H9 (cell line): ENCODE results near the gene PPL. TPM values are rescaled to one million over a fixed set of nuclear protein-coding genes. Genes with fewer than 3 reads are reported as not detected.

Experiments
- DNase-seq: peaks from one replicate; pipeline ENCODE4 v3.0.0-alpha.2; 2017
- H2AFZ ChIP-seq: one replicate; pipeline ENCODE4 v1.6.1; 2013; ENCODE audit warnings: mild to moderate bottlenecking, low read length, control low read depth, moderate library complexity
- H2AK5ac ChIP-seq: 2 replicates; pipeline ENCODE4 v1.6.1; 2013; ENCODE audit warnings: low read length, control low read depth, mixed read lengths; ENCODE audit not compliant: insufficient read length
- H2BK120ac ChIP-seq: one replicate; pipeline ENCODE4 v1.6.1; 2013; ENCODE audit warnings: low read depth, mild to moderate bottlenecking, low read length, control low read depth, inconsistent platforms; ENCODE audit not compliant: poor library complexity, severe bottlenecking
- H2BK12ac ChIP-seq: 2 replicates; pipeline ENCODE4 v1.6.1; 2013; ENCODE audit warnings: low read length, control low read depth, mixed read lengths, low read depth; ENCODE audit not compliant: insufficient read length
- H2BK15ac ChIP-seq: 2 replicates; pipeline ENCODE4 v1.6.1; 2013; ENCODE audit warnings: low read depth, low read length, control low read depth
- H2BK20ac ChIP-seq: one replicate; pipeline ENCODE4 v1.6.1; 2013; ENCODE audit warnings: low read depth, mild to moderate bottlenecking, low read length, control low read depth, inconsistent platforms; ENCODE audit not compliant: poor library complexity, severe bottlenecking
- H2BK5ac ChIP-seq: 2 replicates; pipeline ENCODE4 v1.6.1; 2013; ENCODE audit warnings: low read length, control low read depth, mixed read lengths; ENCODE audit not compliant: insufficient read length
- H3K14ac ChIP-seq: 2 replicates; pipeline ENCODE4 v1.6.1; 2013; ENCODE audit warnings: low read length, control low read depth; ENCODE audit not compliant: insufficient read depth
- H3K18ac ChIP-seq: 2 replicates; pipeline ENCODE4 v1.6.1; 2013; ENCODE audit warnings: low read depth, mild to moderate bottlenecking, mixed read lengths, low read length, control low read depth; ENCODE audit not compliant: insufficient read length
- H3K23ac ChIP-seq: 2 replicates; pipeline ENCODE4 v1.6.1; 2013; ENCODE audit warnings: low read length, control low read depth, mixed read lengths, low read depth; ENCODE audit not compliant: insufficient read length
- H3K23me2 ChIP-seq: 2 replicates; pipeline ENCODE4 v1.6.1; 2013; ENCODE audit warnings: low read depth, mild to moderate bottlenecking, mixed read lengths, low read length, control low read depth; ENCODE audit not compliant: insufficient read length, poor library complexity, severe bottlenecking
- H3K27ac ChIP-seq: 2 replicates; pipeline ENCODE4 v1.5.1; 2013; ENCODE audit warnings: low read length, control low read depth, mixed read lengths, low read depth; ENCODE audit not compliant: insufficient read length
- H3K27me3 ChIP-seq: 2 replicates; pipeline ENCODE4 v1.6.1; 2013; ENCODE audit warnings: low read length, control low read depth, inconsistent platforms; ENCODE audit not compliant: insufficient read depth
- H3K4ac ChIP-seq: 2 replicates; pipeline ENCODE4 v1.6.1; 2013; ENCODE audit warnings: low read depth, mild to moderate bottlenecking, control low read depth, inconsistent platforms, low read length, moderate library complexity
- H3K4me1 ChIP-seq: 2 replicates; pipeline ENCODE4 v1.6.1; 2013; ENCODE audit warnings: low read length, control low read depth, inconsistent platforms; ENCODE audit not compliant: insufficient read depth
- H3K4me2 ChIP-seq: 2 replicates; pipeline ENCODE4 v1.6.1; 2013; ENCODE audit warnings: low read length, control low read depth, mixed read lengths; ENCODE audit not compliant: insufficient read length, insufficient read depth
- H3K56ac ChIP-seq: 2 replicates; pipeline ENCODE4 v1.6.1; 2013; ENCODE audit warnings: low read depth, mild to moderate bottlenecking, mixed read lengths, low read length, control low read depth; ENCODE audit not compliant: insufficient read length
- H3K79me1 ChIP-seq: 2 replicates; pipeline ENCODE4 v1.6.1; 2013; ENCODE audit warnings: low read depth, mild to moderate bottlenecking, moderate library complexity, low read length, control low read depth, inconsistent platforms; ENCODE audit not compliant: insufficient read depth, poor library complexity, severe bottlenecking
- H3K79me2 ChIP-seq: 2 replicates; pipeline ENCODE4 v1.6.1; 2013; ENCODE audit warnings: low read length, control low read depth, inconsistent platforms; ENCODE audit not compliant: insufficient read depth
- H3K9ac ChIP-seq: 2 replicates; pipeline ENCODE4 v1.6.1; 2013; ENCODE audit warnings: low read length, control low read depth, mixed read lengths; ENCODE audit not compliant: insufficient read length; ENCODE audit errors: extremely low read depth
- H3K9me3 ChIP-seq: one replicate; pipeline ENCODE4 v1.6.1; 2013; ENCODE audit warnings: low read depth, low read length, inconsistent platforms; ENCODE audit not compliant: control insufficient read depth
- H3T11ph ChIP-seq: one replicate; pipeline ENCODE4 v1.6.1; 2013; ENCODE audit warnings: mild to moderate bottlenecking, low read length, control low read depth, inconsistent platforms
- H4K20me1 ChIP-seq: one replicate; pipeline ENCODE4 v1.6.1; 2013; ENCODE audit not compliant: control insufficient read depth, insufficient read length, insufficient read depth
- H4K5ac ChIP-seq: 2 replicates; pipeline ENCODE4 v1.6.1; 2013; ENCODE audit warnings: low read depth, mild to moderate bottlenecking, mixed read lengths, low read length, control low read depth; ENCODE audit not compliant: insufficient read length
- H4K8ac ChIP-seq: replicated peaks from 2 replicates; pipeline ENCODE4 v1.6.1; 2013; ENCODE audit warnings: low read length, control low read depth, mixed read lengths, low read depth; ENCODE audit not compliant: insufficient read length
- H4K91ac ChIP-seq: 2 replicates; pipeline ENCODE4 v1.6.1; 2013; ENCODE audit warnings: low read depth, mild to moderate bottlenecking, moderate library complexity, mixed read lengths, low read length, control low read depth; ENCODE audit not compliant: insufficient read length
- H3K27ac Mint-ChIP-seq, 3 experiments: 2 replicates in 2 of 3; 3 replicates in 1 of 3; pipeline ENCODE4 v1.8.0; 2020 to 2021; ENCODE audit warnings: mixed read lengths in 3 of 3, mild to moderate bottlenecking in 1 of 3, moderate library complexity in 1 of 3
- H3K27me3 Mint-ChIP-seq: 2 replicates; pipeline ENCODE4 v1.8.0; 2021; ENCODE audit warnings: low read depth, mild to moderate bottlenecking, moderate library complexity, mixed read lengths
- H3K36me3 Mint-ChIP-seq, 3 experiments: 2 replicates in 2 of 3; 3 replicates in 1 of 3; pipeline ENCODE4 v1.8.0; 2020 to 2021; ENCODE audit warnings: low read depth in 3 of 3, mixed read lengths in 3 of 3; ENCODE audit not compliant: insufficient read depth in 1 of 3
- H3K4me1 Mint-ChIP-seq, 2 experiments: 2 replicates each; pipeline ENCODE4 v1.8.0; 2020; ENCODE audit warnings: mixed read lengths in 2 of 2
- H3K4me3 Mint-ChIP-seq, 2 experiments: 2 replicates in 1 of 2; 3 replicates in 1 of 2; pipeline ENCODE4 v1.8.0; 2020 to 2021; ENCODE audit warnings: mild to moderate bottlenecking in 2 of 2, mixed read lengths in 2 of 2, moderate library complexity in 1 of 2
- H3K9me3 Mint-ChIP-seq, 2 experiments: 2 replicates in 1 of 2; 3 replicates in 1 of 2; pipeline ENCODE4 v1.8.0; 2020; ENCODE audit warnings: mild to moderate bottlenecking in 2 of 2, mixed read lengths in 2 of 2, moderate library complexity in 1 of 2
- CTCF ChIP-seq: fragments of 200-600 bp; sonication (generic); conservative IDR thresholded peaks from 3 replicates; pipeline ENCODE4 v1.8.0; 2021; ENCODE audit warnings: antibody characterized with exemption, mild to moderate bottlenecking
- WGBS: extraction: QIAGEN DNeasy Blood & Tissue Kit; methylation state at CpG from one replicate; pipeline ENCODE4 v1.1.7; 2013; ENCODE audit warnings: missing lambda C conversion rate, low lambda C conversion rate, mixed read lengths; ENCODE audit not compliant: insufficient read length; ENCODE audit errors: extremely low coverage; 5-methylcytosine and 5-hydroxymethylcytosine counted together
- total RNA-seq: library from RNA; stranded (reverse); gene quantifications from 2 replicates; pipeline ENCODE4 v1.2.1, GENCODE V29; 2021

PPL gene
- total RNA-seq, 1 experiment from 2014 or later: 29.2 TPM

- Histone ChIP-seq H2BK120ac (no peak overlapping the region), H4K8ac (no peak overlapping the region), H2AFZ (no peak overlapping the region), H3K23me2 (no peaks in the 10 kb centered on the region), H2BK12ac (no peak overlapping the region), H3K27me3 (no peaks in the 10 kb centered on the region), H3K27ac (no peak overlapping the region), H3K79me1 (peaks cover 5% of the 10 kb centered on the region), H3T11ph (no peak overlapping the region), H3K4me2 (no peak overlapping the region), H4K20me1 (no peaks in the 10 kb centered on the region), H2BK5ac (no peak overlapping the region), H3K4ac (no peak overlapping the region), H3K9ac (no peak overlapping the region), H3K23ac (no peak overlapping the region), H2BK15ac (no peak overlapping the region), H2AK5ac (no peak overlapping the region), H3K9me3 (no peaks in the 10 kb centered on the region), H3K4me1 (no peaks in the 10 kb centered on the region), H2BK20ac (no peak overlapping the region), H3K56ac (no peak overlapping the region), H4K5ac (no peak overlapping the region), H3K18ac (no peak overlapping the region), H4K91ac (no peak overlapping the region), H3K14ac (no peak overlapping the region), H3K79me2 (peaks cover 6% of the 10 kb centered on the region; the same call in 1 of the 2 replicates)
- Mint-ChIP-seq H3K27me3 (no peaks in the 10 kb centered on the region), H3K27ac (no peak overlapping the region), H3K9me3 (no peaks in the 10 kb centered on the region), H3K36me3 (peaks cover 42 to 71% (median 70%) of the 10 kb centered on the region in 3 experiments; a peak in 6 of 7 replicates), H3K4me1 (peaks cover 0 to 2% of the 10 kb centered on the region in 2 experiments; a peak in 1 of 4 replicates), H3K4me3 (no peak overlapping the region)
- WGBS: no CpG with 5 or more reads among the region's 2 CpGs
- DNase-seq: no peak
- no peak for TF ChIP-seq CTCF
Observed at GRCh38 chr16:4855804-4856203, 81.1 kb downstream of the PPL start.
